ENCODE results near the gene PPT2. TPM values are rescaled to one million over a fixed set of nuclear protein-coding genes. Genes with fewer than 3 reads are reported as not detected.

PPT2 gene
- total and polyA plus RNA-seq, 2 experiments from 2014 or later, result 8.9 to 20.6 TPM

DNA sequence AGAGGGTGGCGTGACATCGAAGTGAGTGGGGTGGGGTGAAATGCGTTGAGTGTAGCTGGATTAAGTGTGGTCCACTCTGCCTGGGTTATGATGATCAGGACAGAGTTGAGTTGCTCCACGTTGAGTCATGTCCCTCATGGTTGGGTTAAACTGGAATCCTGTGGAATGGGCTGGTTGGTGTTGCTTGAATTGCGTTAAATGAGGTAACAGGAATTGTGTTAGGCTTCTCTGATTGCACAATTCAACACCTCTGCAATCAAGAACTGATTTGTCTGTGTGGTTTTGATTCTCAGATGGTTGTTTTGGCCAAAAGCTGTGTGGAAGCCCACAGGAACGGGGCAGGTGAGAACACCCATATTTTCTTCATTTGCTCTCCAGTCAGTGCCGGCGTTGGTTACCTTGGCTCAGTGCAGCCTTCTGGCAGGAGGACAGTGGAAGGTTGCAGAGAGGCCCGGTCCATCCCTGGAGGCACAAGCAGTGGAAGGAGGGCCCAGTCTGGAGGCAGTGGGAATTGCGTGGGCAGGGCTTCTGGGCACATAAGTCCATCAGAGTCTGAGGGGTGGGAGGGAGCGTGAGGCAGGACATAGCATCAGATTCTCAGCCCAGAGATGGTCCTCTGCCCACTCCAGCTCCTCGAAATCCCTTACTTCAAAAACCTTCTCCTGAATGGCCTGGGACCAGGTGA is 58.3 kb downstream of the PPT2 start (continued):
- TF ChIP-seq, protein P1, sequence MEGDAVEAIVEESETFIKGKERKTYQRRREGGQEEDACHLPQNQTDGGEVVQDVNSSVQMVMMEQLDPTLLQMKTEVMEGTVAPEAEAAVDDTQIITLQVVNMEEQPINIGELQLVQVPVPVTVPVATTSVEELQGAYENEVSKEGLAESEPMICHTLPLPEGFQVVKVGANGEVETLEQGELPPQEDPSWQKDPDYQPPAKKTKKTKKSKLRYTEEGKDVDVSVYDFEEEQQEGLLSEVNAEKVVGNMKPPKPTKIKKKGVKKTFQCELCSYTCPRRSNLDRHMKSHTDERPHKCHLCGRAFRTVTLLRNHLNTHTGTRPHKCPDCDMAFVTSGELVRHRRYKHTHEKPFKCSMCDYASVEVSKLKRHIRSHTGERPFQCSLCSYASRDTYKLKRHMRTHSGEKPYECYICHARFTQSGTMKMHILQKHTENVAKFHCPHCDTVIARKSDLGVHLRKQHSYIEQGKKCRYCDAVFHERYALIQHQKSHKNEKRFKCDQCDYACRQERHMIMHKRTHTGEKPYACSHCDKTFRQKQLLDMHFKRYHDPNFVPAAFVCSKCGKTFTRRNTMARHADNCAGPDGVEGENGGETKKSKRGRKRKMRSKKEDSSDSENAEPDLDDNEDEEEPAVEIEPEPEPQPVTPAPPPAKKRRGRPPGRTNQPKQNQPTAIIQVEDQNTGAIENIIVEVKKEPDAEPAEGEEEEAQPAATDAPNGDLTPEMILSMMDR (conservative IDR thresholded peaks at IDR 0.05; ENCODE audit: low read depth in 2 of 2), result no peak
- no peak for TF ChIP-seq ZNF114 (CRISPR knock-in tag; IDR thresholded peaks at IDR 0.05)
- TF ChIP-seq, protein P2, sequence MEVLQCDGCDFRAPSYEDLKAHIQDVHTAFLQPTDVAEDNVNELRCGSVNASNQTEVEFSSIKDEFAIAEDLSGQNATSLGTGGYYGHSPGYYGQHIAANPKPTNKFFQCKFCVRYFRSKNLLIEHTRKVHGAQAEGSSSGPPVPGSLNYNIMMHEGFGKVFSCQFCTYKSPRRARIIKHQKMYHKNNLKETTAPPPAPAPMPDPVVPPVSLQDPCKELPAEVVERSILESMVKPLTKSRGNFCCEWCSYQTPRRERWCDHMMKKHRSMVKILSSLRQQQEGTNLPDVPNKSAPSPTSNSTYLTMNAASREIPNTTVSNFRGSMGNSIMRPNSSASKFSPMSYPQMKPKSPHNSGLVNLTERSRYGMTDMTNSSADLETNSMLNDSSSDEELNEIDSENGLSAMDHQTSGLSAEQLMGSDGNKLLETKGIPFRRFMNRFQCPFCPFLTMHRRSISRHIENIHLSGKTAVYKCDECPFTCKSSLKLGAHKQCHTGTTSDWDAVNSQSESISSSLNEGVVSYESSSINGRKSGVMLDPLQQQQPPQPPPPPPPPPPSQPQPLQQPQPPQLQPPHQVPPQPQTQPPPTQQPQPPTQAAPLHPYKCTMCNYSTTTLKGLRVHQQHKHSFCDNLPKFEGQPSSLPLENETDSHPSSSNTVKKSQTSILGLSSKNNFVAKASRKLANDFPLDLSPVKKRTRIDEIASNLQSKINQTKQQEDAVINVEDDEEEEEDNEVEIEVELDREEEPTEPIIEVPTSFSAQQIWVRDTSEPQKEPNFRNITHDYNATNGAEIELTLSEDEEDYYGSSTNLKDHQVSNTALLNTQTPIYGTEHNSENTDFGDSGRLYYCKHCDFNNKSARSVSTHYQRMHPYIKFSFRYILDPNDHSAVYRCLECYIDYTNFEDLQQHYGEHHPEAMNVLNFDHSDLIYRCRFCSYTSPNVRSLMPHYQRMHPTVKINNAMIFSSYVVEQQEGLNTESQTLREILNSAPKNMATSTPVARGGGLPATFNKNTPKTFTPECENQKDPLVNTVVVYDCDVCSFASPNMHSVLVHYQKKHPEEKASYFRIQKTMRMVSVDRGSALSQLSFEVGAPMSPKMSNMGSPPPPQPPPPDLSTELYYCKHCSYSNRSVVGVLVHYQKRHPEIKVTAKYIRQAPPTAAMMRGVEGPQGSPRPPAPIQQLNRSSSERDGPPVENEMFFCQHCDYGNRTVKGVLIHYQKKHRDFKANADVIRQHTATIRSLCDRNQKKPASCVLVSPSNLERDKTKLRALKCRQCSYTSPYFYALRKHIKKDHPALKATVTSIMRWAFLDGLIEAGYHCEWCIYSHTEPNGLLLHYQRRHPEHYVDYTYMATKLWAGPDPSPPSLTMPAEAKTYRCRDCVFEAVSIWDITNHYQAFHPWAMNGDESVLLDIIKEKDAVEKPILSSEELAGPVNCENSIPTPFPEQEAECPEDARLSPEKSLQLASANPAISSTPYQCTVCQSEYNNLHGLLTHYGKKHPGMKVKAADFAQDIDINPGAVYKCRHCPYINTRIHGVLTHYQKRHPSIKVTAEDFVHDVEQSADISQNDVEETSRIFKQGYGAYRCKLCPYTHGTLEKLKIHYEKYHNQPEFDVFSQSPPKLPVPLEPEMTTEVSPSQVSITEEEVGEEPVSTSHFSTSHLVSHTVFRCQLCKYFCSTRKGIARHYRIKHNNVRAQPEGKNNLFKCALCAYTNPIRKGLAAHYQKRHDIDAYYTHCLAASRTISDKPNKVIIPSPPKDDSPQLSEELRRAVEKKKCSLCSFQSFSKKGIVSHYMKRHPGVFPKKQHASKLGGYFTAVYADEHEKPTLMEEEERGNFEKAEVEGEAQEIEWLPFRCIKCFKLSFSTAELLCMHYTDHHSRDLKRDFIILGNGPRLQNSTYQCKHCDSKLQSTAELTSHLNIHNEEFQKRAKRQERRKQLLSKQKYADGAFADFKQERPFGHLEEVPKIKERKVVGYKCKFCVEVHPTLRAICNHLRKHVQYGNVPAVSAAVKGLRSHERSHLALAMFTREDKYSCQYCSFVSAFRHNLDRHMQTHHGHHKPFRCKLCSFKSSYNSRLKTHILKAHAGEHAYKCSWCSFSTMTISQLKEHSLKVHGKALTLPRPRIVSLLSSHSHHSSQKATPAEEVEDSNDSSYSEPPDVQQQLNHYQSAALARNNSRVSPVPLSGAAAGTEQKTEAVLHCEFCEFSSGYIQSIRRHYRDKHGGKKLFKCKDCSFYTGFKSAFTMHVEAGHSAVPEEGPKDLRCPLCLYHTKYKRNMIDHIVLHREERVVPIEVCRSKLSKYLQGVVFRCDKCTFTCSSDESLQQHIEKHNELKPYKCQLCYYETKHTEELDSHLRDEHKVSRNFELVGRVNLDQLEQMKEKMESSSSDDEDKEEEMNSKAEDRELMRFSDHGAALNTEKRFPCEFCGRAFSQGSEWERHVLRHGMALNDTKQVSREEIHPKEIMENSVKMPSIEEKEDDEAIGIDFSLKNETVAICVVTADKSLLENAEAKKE (CRISPR knock-in tag; IDR thresholded peaks at IDR 0.05), result no peak
- no peak for TF ChIP-seq NANOG (IDR thresholded peaks at IDR 0.05; ENCODE audit: borderline replicate concordance)
- TF ChIP-seq CREB1 (CRISPR knock-in tag; IDR thresholded peaks at IDR 0.05; ENCODE audit: low read depth), result no peak
- no peak for TF ChIP-seq EZH2 (IDR thresholded peaks at IDR 0.05; ENCODE audit: low read depth, unreplicated experiment)
- TF ChIP-seq STAT1 (IDR thresholded peaks at IDR 0.05; ENCODE audit: unreplicated experiment), result no peak
- no peak for TF ChIP-seq EZH2phosphoT487 (IDR thresholded peaks at IDR 0.05; ENCODE audit: unreplicated experiment)

Small RNAs within 50 kb of the gene (microRNA-seq; reads per million reads assigned to microRNA genes)
- 2.0 reads per million for gene MIR6721
- not detected for gene MIR6833

Small RNAs within 50 kb of the gene (small RNA-seq; reads per million reads assigned to genes)
- gene AL662884.1 (ENCODE audit: low replicate concordance) (not detected), gene MIR6833 (ENCODE audit: low replicate concordance) (not detected)

Other genes with a start within 250 kb of the PPT2 start
- 1.7 and 2.4 TPM in 2 replicates for gene C2, start 226.4 kb upstream of the PPT2 start, total RNA-seq (2014; rRNA removed; shearing (Covaris generic))
- 0.16 and 0.23 TPM in 2 replicates for gene C2, start 226.4 kb upstream of the PPT2 start, polyA plus RNA-seq (2016; fragmentation: Nextera tagmentation; extraction: Ambion mirVana)
- gene CFB, start 208.0 kb upstream of the PPT2 start, total RNA-seq (2014; rRNA removed; shearing (Covaris generic)), result not detected in 2 replicates
- 0.86 TPM in 1 of 2 replicates, not detected in the other for gene CFB, start 208.0 kb upstream of the PPT2 start, polyA plus RNA-seq (2016; fragmentation: Nextera tagmentation; extraction: Ambion mirVana)
- gene NELFE, start 195.2 kb upstream of the PPT2 start, total RNA-seq (2014; rRNA removed; shearing (Covaris generic)), result 64.0 and 69.0 TPM in 2 replicates
- 86.0 and 93.4 TPM in 2 replicates for gene NELFE, start 195.2 kb upstream of the PPT2 start, polyA plus RNA-seq (2016; fragmentation: Nextera tagmentation; extraction: Ambion mirVana)
- gene SKIC2, start 195.0 kb upstream of the PPT2 start, total RNA-seq (2014; rRNA removed; shearing (Covaris generic)), result 47.2 and 50.2 TPM in 2 replicates
- gene SKIC2, start 195.0 kb upstream of the PPT2 start, polyA plus RNA-seq (2016; fragmentation: Nextera tagmentation; extraction: Ambion mirVana), result 21.6 and 24.5 TPM in 2 replicates
- gene DXO, start 182.0 kb upstream of the PPT2 start, total RNA-seq (2014; rRNA removed; shearing (Covaris generic)), result 12.1 and 19.7 TPM in 2 replicates
- 15.6 and 16.2 TPM in 2 replicates for gene DXO, start 182.0 kb upstream of the PPT2 start, polyA plus RNA-seq (2016; fragmentation: Nextera tagmentation; extraction: Ambion mirVana)
- 0.97 and 2.4 TPM in 2 replicates for gene C4A, start 172.1 kb upstream of the PPT2 start, total RNA-seq (2014; rRNA removed; shearing (Covaris generic))
- 0.48 TPM in 1 of 2 replicates, not detected in the other for gene C4A, start 172.1 kb upstream of the PPT2 start, polyA plus RNA-seq (2016; fragmentation: Nextera tagmentation; extraction: Ambion mirVana)
- gene C4B, start 139.3 kb upstream of the PPT2 start, total RNA-seq (2014; rRNA removed; shearing (Covaris generic)), result 0.39 TPM in 1 of 2 replicates, not detected in the other
- 0.19 and 0.57 TPM in 2 replicates for gene C4B, start 139.3 kb upstream of the PPT2 start, polyA plus RNA-seq (2016; fragmentation: Nextera tagmentation; extraction: Ambion mirVana)
- not detected in 2 replicates for gene CYP21A2, start 115.7 kb upstream of the PPT2 start, total RNA-seq (2014; rRNA removed; shearing (Covaris generic))
- 0.10 TPM in 1 of 2 replicates, not detected in the other for gene CYP21A2, start 115.7 kb upstream of the PPT2 start, polyA plus RNA-seq (2016; fragmentation: Nextera tagmentation; extraction: Ambion mirVana)
- 3.4 and 6.0 TPM in 2 replicates for gene TNXB, start 44.8 kb upstream of the PPT2 start, total RNA-seq (2014; rRNA removed; shearing (Covaris generic))
- gene TNXB, start 44.8 kb upstream of the PPT2 start, polyA plus RNA-seq (2016; fragmentation: Nextera tagmentation; extraction: Ambion mirVana), result 1.1 and 2.0 TPM in 2 replicates
- 21.7 and 24.9 TPM in 2 replicates for gene ATF6B, start 25.9 kb upstream of the PPT2 start, total RNA-seq (2014; rRNA removed; shearing (Covaris generic))
- gene ATF6B, start 25.9 kb upstream of the PPT2 start, polyA plus RNA-seq (2016; fragmentation: Nextera tagmentation; extraction: Ambion mirVana), result 25.9 and 26.1 TPM in 2 replicates
- 6.4 and 7.5 TPM in 2 replicates for gene FKBPL, start 23.9 kb upstream of the PPT2 start, total RNA-seq (2014; rRNA removed; shearing (Covaris generic))
- 7.6 and 9.6 TPM in 2 replicates for gene FKBPL, start 23.9 kb upstream of the PPT2 start, polyA plus RNA-seq (2016; fragmentation: Nextera tagmentation; extraction: Ambion mirVana)
- gene PRRT1, start 2.2 kb upstream of the PPT2 start, total RNA-seq (2014; rRNA removed; shearing (Covaris generic)), result 1.2 TPM in 1 of 2 replicates, not detected in the other
- 1.7 and 2.7 TPM in 2 replicates for gene PRRT1, start 2.2 kb upstream of the PPT2 start, polyA plus RNA-seq (2016; fragmentation: Nextera tagmentation; extraction: Ambion mirVana)
- 4.7 and 6.1 TPM in 2 replicates for gene EGFL8, start 10.5 kb downstream of the PPT2 start, total RNA-seq (2014; rRNA removed; shearing (Covaris generic))
- 5.4 and 7.4 TPM in 2 replicates for gene EGFL8, start 10.5 kb downstream of the PPT2 start, polyA plus RNA-seq (2016; fragmentation: Nextera tagmentation; extraction: Ambion mirVana)
- gene AGPAT1, start 21.9 kb downstream of the PPT2 start, total RNA-seq (2014; rRNA removed; shearing (Covaris generic)), result 58.8 and 82.1 TPM in 2 replicates
- gene AGPAT1, start 21.9 kb downstream of the PPT2 start, polyA plus RNA-seq (2016; fragmentation: Nextera tagmentation; extraction: Ambion mirVana), result 39.5 and 39.8 TPM in 2 replicates
- 119 and 127 TPM in 2 replicates for gene RNF5, start 24.3 kb downstream of the PPT2 start, total RNA-seq (2014; rRNA removed; shearing (Covaris generic))
- 164 and 173 TPM in 2 replicates for gene RNF5, start 24.3 kb downstream of the PPT2 start, polyA plus RNA-seq (2016; fragmentation: Nextera tagmentation; extraction: Ambion mirVana)
- 2.0 and 2.3 TPM in 2 replicates for gene AGER, start 30.1 kb downstream of the PPT2 start, total RNA-seq (2014; rRNA removed; shearing (Covaris generic))
- gene AGER, start 30.1 kb downstream of the PPT2 start, polyA plus RNA-seq (2016; fragmentation: Nextera tagmentation; extraction: Ambion mirVana), result 3.4 and 5.0 TPM in 2 replicates
- 89.4 and 111 TPM in 2 replicates for gene PBX2, start 36.1 kb downstream of the PPT2 start, total RNA-seq (2014; rRNA removed; shearing (Covaris generic))
- gene PBX2, start 36.1 kb downstream of the PPT2 start, polyA plus RNA-seq (2016; fragmentation: Nextera tagmentation; extraction: Ambion mirVana), result 7.2 and 8.5 TPM in 2 replicates
- gene GPSM3, start 38.5 kb downstream of the PPT2 start, total RNA-seq (2014; rRNA removed; shearing (Covaris generic)), result 4.7 and 7.8 TPM in 2 replicates
- gene GPSM3, start 38.5 kb downstream of the PPT2 start, polyA plus RNA-seq (2016; fragmentation: Nextera tagmentation; extraction: Ambion mirVana), result 5.5 and 5.9 TPM in 2 replicates
- gene NOTCH4, start 69.9 kb downstream of the PPT2 start, total RNA-seq (2014; rRNA removed; shearing (Covaris generic)), result 2.8 and 3.5 TPM in 2 replicates
- gene NOTCH4, start 69.9 kb downstream of the PPT2 start, polyA plus RNA-seq (2016; fragmentation: Nextera tagmentation; extraction: Ambion mirVana), result 2.6 and 2.7 TPM in 2 replicates
- gene TSBP1, start 217.8 kb downstream of the PPT2 start, total RNA-seq (2014; rRNA removed; shearing (Covaris generic)), result not detected in 2 replicates
- gene TSBP1, start 217.8 kb downstream of the PPT2 start, polyA plus RNA-seq (2016; fragmentation: Nextera tagmentation; extraction: Ambion mirVana), result 0.15 TPM in 1 of 2 replicates, not detected in the other

All from GM23338 (cell line).